ENCODE data around the gene CDC7. TPM values are rescaled to one million over a fixed set of nuclear protein-coding genes. Genes with fewer than 3 reads are reported as not detected.

Gene CDC7
- total and polyA plus RNA-seq, 2 experiments from 2014 or later = 26.6 to 44.0 TPM

DNA sequence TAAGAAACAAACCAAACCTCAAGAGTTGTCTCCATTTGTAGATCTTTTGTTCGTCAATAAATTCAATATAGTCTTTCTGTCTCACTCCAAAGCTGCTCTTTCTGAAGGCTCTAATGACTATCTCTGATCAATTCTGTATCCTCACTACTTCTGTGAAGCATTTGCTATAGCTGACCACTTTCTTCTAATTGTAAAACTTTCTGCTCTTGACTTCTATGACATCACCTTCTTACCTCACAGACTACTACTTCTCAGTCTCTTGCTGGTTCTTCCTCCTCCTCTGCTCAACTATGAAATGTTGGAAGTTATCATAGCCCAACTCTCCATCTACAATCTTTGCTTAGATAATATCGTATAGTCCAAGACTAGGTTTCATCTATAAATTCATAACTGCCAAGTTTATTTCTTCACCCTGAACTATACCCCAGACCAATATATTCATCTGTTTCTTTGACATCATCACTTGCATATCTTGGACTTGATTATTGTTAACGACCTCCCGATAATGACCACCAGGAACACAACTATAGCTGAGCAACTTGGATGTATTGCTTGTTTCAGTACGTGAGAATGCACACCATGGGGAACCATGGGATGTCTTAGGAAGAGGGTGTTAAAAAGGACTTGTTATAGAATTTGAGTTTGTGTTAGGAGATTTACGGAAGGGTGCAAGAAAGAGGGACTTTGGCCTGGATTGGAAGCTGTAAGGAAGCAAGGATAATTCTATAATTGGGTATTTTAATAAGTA lies 2.0 kb upstream of the CDC7 start (continued):
- TF ChIP-seq, protein P1, sequence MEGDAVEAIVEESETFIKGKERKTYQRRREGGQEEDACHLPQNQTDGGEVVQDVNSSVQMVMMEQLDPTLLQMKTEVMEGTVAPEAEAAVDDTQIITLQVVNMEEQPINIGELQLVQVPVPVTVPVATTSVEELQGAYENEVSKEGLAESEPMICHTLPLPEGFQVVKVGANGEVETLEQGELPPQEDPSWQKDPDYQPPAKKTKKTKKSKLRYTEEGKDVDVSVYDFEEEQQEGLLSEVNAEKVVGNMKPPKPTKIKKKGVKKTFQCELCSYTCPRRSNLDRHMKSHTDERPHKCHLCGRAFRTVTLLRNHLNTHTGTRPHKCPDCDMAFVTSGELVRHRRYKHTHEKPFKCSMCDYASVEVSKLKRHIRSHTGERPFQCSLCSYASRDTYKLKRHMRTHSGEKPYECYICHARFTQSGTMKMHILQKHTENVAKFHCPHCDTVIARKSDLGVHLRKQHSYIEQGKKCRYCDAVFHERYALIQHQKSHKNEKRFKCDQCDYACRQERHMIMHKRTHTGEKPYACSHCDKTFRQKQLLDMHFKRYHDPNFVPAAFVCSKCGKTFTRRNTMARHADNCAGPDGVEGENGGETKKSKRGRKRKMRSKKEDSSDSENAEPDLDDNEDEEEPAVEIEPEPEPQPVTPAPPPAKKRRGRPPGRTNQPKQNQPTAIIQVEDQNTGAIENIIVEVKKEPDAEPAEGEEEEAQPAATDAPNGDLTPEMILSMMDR (conservative IDR thresholded peaks at IDR 0.05; ENCODE audit: low read depth in 2 of 2) = no peak
- TF ChIP-seq EZH2phosphoT487 (IDR thresholded peaks at IDR 0.05; ENCODE audit: unreplicated experiment) (no peak), CREB1 (CRISPR knock-in tag; IDR thresholded peaks at IDR 0.05; ENCODE audit: low read depth) (no peak)

DNA sequence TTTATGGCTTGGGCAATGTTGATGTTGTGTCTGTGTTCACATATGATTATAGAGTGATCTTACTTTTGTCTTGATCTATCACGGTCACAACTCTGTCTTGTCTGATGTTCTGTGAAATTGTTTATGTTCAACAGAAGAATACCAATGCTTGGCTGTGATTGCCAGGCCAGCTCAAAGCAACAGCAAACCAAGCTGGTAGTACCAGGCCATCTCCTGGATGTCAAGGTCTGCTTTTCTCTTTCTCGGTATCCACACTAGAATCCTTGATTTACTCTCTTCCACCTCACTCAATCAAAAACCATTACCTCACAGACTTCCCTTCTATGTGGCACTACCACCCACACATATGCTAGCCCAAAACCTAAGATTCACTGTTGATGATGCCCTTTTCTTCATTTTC lies 1.3 kb upstream of the CDC7 start:
- no peaks in the 10 kb centered on the region for H3K27me3 Mint-ChIP-seq (ENCODE audit: insufficient read depth, low read depth, poor library complexity)
- Histone ChIP-seq H2AFZ (peak overlapping the region; percentile 61; the same call in 1 of the 2 replicates), H3K4me3 (no peak overlapping the region), H3F3A (replicated peaks; ENCODE audit: low read depth) (no peaks in the 10 kb centered on the region), H3K36me3 (ENCODE audit: insufficient read depth) (no peaks in the 10 kb centered on the region), H3K27ac (ENCODE audit: low read depth) (no peak overlapping the region), H3K9me2 (ENCODE audit: insufficient read depth) (no peaks in the 10 kb centered on the region), H4K20me1 (replicated peaks; ENCODE audit: insufficient read depth) (no peaks in the 10 kb centered on the region), H3K27me3 (ENCODE audit: insufficient read depth) (no peaks in the 10 kb centered on the region), H3K4me1 (ENCODE audit: insufficient read depth) (peaks cover 19% of the 10 kb centered on the region), H3K4me2 (no peak overlapping the region), H3K79me2 (replicated peaks; ENCODE audit: insufficient read depth) (peaks cover 27% of the 10 kb centered on the region)
- peaks cover 9% of the 10 kb centered on the region; the same call in 2 of the 3 replicates for H3K36me3 Mint-ChIP-seq (ENCODE audit: low read depth)
- ATAC-seq (no peak), DNase-seq (ENCODE audit: low spot score) (no peak)
- H3K4me1 Mint-ChIP-seq = peaks cover 11% of the 10 kb centered on the region; the same call in 2 of the 3 replicates
- TF ChIP-seq, protein P2, sequence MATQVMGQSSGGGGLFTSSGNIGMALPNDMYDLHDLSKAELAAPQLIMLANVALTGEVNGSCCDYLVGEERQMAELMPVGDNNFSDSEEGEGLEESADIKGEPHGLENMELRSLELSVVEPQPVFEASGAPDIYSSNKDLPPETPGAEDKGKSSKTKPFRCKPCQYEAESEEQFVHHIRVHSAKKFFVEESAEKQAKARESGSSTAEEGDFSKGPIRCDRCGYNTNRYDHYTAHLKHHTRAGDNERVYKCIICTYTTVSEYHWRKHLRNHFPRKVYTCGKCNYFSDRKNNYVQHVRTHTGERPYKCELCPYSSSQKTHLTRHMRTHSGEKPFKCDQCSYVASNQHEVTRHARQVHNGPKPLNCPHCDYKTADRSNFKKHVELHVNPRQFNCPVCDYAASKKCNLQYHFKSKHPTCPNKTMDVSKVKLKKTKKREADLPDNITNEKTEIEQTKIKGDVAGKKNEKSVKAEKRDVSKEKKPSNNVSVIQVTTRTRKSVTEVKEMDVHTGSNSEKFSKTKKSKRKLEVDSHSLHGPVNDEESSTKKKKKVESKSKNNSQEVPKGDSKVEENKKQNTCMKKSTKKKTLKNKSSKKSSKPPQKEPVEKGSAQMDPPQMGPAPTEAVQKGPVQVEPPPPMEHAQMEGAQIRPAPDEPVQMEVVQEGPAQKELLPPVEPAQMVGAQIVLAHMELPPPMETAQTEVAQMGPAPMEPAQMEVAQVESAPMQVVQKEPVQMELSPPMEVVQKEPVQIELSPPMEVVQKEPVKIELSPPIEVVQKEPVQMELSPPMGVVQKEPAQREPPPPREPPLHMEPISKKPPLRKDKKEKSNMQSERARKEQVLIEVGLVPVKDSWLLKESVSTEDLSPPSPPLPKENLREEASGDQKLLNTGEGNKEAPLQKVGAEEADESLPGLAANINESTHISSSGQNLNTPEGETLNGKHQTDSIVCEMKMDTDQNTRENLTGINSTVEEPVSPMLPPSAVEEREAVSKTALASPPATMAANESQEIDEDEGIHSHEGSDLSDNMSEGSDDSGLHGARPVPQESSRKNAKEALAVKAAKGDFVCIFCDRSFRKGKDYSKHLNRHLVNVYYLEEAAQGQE (IDR thresholded peaks at IDR 0.05; ENCODE audit: unreplicated experiment) = no peak
- TF ChIP-seq EZH2 (IDR thresholded peaks at IDR 0.05; ENCODE audit: low read depth, unreplicated experiment) (no peak), ZNF462 (CRISPR knock-in tag; IDR thresholded peaks at IDR 0.05) (no peak), NANOG (IDR thresholded peaks at IDR 0.05; ENCODE audit: borderline replicate concordance) (no peak), CREB1 (CRISPR knock-in tag; IDR thresholded peaks at IDR 0.05; ENCODE audit: low read depth) (no peak), JUNB (IDR thresholded peaks at IDR 0.05; ENCODE audit: unreplicated experiment) (no peak), ZNF331 (CRISPR knock-in tag; IDR thresholded peaks at IDR 0.05; ENCODE audit: low read depth) (no peak), POLR2AphosphoS5 (IDR thresholded peaks at IDR 0.05; ENCODE audit: low read depth) (no peak)
- TF ChIP-seq, protein P1 (conservative IDR thresholded peaks at IDR 0.05; ENCODE audit: low read depth in 2 of 2) = no peak
- no peak overlapping the region for H3K27ac Mint-ChIP-seq
- no peaks in the 10 kb centered on the region for H3K9me3 Mint-ChIP-seq
- no peak overlapping the region for H3K4me3 Mint-ChIP-seq
